GM11168 (cell line): ENCODE results near the gene WARS2.

Experiments
- in situ Hi-C: fragments of 300-500 bp; cut with MboI; formaldehyde crosslinking; loops from one replicate; pipeline ENCODE4 v1.12.0; 2022; ENCODE audit warnings: low sequenced_read_pairs; ENCODE audit not compliant: unreplicated experiment

WARS2 gene

DNA sequence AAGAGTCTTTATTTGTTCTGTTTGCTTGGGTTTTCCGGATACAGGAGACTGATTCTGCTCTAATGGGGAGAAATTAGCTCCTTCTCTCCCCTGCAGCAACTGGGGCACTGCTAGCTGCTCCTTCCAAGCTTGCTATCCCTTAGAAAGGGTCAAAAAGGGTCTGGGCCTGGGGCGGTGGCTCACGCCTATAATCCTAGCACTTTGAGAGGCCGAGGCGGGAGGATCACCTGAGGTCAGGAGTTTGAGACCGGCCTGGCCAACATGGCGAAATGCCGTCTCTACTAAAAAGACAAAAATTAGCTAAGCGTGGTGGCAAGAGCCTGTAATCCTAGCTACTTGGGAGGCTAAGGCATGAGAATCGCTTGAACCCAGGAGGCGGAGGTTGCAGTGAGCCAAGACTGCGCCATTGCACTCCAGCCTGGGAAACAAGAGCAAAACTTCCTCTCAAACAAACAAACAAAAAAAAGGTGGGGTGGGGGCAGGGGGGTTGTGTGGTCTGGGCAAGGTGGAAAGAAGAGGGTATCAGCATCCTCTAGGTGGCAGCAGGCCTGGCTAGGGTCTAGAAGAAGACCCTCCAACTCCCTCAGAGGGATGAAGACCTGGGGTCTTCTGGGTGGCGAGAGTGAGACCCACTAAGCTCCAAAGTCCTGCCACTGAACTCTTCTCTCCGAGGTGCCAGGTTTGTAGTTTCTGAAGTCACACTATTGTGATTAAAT lies 136.9 kb downstream of the WARS2 start:
- in situ Hi-C loops, result loop anchor here (25.0 kb wide), 1 partner anchor 841 kb away; no protein-coding TSS in a partner anchor

DNA sequence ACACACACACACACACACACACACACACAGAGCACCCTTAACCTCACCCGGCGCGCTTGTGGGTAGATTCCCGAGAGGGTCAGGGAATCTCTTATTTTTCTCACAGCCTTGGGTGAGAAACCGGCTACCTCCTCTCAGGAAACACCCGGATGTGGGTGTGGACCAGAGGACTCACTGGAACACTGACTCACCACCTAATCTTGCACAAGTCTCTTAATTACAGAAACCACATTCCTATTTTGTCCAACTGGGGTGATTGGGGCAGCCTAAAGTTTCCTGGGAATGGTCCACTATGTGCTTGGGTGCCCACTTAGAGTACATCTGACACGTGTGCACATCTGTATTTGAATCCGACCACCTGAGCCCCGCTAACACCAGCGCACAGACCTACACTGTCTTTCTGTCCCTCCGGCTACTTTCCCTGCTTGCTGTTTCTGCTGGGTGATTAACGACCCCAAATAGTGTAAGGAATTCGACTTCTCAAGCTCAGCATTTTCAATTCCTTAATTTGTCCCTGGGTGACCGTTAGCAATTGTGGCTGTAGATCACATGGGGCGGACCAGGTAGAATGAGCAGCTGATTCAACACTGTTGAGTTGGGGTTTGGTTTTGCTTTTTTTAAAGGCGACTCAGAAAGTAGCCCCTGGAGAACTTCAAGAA lies 138.3 kb downstream of the WARS2 start:
- in situ Hi-C loops, result loop anchor here (25.0 kb wide), 1 partner anchor 840 kb away; no protein-coding TSS in a partner anchor

DNA sequence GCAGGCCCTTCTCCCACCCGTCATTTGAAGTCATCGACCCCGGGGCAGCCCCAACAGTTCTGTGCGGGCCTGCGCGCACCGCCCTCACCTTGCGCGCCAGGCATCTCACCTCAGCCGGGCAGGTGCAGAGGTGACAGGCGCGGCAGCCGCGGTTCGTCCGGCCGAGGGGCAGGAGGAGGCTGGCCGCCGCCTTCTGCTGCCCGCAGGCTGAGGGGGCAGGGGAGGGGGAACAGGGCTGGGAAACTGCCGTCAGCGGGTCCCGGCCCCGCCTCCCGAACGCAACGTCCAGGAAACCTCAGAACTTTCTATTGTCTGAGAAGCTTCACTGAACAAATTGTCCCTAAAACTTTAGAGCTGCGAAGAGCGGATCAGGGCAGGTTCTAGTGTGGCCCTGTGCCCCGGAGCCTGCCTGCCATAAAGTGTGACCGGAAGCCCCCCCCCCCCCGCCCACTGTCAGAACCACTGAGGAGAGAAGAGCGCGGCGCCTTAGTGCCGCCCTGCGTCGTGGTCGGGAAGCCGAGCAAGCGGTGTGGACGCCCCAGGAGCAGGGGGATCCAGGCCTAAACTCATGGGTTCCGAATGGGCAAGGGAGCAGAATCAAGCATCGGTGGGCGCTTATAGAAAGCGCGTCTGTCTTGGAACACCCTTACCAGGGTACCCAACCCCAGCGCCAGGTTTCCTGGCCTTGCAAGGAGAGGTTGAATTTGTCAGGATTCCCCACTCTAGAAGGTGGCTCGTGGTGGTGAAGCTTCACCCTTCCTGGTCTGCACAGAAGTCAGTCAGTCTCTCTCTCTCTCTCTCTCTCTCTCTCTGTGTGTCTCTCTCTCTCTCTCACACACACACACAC lies 139.0 kb downstream of the WARS2 start:
- in situ Hi-C loops, result loop anchor here (25.0 kb wide), 1 partner anchor 839 kb away; no protein-coding TSS in a partner anchor

DNA sequence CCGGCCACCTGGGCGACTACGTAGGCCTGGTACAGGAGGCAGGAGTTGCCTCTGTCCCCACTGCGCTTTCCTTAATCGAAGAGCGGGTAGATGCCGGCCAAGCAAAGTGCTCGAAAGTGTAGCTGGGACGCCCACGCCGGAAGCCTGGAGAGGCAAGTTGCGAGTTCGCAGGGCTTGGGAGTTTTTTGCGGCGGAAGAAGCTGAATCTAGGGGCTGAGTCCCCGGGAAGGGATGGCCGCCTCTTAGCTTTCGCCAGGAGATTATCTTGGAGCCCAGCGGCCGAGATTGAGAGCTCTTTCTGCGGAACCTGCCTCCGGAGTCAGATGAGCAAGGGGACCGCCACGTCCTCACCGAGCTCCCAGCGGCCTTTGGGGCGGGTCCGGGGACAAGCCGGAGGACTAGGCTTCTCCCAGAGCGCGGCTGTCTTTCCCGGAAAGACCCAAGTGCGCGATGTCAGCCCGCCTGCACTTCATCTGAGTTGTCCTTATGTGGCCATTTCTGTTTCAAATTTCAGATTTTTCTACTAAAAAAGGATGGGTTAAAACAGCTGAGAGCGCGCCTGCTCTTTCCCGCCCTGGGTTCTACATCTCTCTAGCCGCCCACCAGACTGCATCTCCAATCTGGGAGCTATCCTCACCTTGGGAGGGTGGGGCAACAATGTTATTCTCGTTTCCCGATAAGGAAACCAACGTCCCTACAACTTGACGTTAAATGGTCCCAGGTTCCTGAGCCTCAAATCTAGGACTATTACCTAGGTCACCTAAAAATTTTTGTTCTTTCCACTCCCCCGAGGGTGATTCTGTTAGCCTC lies 139.9 kb downstream of the WARS2 start:
- in situ Hi-C loops, result loop anchor here (25.0 kb wide), 1 partner anchor 838 kb away; no protein-coding TSS in a partner anchor

DNA sequence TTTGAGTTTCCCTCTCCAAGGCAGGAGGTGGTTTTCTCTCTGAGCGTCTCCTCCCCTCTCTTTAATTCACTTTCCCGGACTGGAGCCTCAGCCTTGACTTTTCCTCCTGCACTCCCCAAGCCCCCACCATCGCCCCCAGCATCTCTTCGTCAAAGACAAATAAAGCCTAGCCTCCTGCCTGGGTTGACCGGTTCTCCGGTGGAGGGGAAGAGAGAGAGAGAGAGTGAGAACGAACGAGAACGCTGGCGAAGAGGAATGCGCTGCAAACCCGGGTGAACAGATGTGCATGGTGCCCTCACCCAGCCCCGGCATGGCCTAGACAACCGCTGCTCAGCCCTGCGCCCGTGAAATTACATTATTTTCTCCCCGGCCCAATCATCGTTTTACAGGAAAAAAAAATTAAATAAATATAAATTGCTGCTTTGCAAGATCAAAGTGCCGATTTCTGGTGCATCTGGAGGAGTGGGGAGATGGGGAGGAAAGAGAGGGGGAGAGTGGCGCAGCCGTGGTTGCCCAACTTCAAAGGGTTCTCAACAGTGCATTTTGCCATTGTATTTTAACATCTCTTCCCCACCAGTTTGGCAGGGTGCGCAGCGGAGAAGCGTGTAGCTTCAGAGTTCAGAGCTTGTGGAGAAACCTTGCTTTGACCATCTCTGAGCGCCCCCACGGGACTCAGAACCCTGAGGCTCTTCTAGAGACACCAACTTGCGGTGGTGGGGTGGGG lies 140.9 kb downstream of the WARS2 start:
- in situ Hi-C loops, result loop anchor here (25.0 kb wide), 1 partner anchor 837 kb away; no protein-coding TSS in a partner anchor

DNA sequence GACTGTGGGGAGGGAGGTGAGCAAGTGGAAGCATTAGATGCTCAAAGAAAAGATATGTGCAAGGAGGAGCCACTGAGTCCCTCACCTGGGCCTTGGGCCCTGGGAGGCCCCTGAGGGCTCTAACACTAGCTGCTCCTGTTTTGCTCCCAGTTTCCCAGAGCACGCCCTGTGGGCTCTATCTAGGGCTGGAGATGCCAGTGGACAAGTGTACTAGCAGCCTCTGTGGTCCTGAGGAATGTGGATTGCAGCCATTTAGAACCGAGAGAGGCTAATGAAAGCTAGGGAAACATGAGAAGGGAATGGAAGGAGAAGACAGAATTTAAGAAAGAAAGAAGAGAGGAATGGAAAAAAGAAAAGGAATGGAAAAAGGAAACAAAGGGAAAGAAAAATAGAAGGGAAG lies 142.3 kb downstream of the WARS2 start:
- in situ Hi-C loops, result no loop called here

DNA sequence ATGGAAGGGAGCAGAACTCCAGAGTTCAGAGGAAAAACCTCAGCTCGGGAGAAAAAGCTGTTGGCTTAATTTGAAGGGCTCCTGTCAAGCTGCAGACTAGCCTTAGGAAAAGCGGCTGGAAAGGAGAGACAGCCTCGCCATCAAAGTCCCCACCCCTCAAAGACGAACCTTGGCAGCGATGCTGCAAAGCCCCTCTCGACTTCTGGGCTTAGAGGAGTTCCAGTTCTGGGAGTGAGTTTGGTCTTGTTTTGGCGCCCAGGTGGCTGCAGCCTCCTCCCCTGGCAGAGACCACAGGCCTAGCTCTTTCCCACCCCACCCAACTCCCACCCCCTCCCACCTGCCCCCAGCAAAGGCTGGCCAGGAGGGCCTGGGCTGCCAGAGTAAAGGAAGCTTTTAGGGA lies 143.2 kb downstream of the WARS2 start:
- in situ Hi-C loops, result no loop called here

DNA sequence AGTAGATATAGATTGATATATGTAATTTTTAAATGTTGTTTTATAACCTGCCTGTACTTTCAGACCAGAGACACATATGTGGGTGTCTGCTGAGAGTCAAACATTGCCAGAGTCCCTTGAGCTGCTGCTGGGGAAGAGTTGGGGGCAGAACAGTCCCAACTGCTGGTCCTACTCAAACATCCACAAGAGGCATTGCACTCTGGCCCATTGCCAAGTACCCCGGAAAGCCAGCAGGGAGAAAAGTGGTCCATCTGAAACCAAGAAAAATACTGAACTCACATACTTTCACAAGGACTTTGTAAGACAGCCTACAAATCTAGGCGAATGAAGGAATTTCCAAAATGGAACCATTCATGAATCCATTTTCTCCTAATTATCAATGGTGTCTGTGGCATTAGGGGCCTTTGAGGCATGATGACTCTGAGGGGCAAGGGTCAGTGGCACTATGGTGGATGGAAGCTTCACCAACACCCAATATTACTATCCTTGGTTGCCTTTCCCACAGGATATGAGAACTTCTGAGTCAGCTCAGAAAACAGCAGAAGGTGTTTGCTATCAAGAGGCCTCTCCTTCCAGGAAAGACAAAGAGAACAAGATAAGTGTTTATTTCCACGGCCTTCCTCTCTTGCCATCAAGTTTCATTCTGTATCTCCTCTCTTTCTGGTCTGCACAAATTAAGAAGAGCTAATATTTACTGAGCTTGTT lies 145.0 kb downstream of the WARS2 start:
- in situ Hi-C loops, result no loop called here

DNA sequence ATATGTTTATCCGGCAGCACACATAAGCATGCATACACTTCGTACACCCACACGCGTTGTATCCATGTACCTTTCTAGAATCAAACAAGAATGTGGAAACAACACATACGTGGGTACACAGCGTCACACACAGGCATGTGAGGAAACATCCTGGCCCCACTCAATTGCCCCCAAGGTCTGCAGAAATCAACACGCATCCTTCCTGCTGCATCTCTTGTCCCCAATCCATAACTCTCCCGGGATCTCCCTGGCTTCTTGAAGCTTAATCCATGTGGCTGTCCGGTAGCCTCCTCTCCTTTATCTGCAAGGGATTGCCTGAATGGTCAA lies 146.8 kb downstream of the WARS2 start:
- in situ Hi-C loops, result no loop called here

DNA sequence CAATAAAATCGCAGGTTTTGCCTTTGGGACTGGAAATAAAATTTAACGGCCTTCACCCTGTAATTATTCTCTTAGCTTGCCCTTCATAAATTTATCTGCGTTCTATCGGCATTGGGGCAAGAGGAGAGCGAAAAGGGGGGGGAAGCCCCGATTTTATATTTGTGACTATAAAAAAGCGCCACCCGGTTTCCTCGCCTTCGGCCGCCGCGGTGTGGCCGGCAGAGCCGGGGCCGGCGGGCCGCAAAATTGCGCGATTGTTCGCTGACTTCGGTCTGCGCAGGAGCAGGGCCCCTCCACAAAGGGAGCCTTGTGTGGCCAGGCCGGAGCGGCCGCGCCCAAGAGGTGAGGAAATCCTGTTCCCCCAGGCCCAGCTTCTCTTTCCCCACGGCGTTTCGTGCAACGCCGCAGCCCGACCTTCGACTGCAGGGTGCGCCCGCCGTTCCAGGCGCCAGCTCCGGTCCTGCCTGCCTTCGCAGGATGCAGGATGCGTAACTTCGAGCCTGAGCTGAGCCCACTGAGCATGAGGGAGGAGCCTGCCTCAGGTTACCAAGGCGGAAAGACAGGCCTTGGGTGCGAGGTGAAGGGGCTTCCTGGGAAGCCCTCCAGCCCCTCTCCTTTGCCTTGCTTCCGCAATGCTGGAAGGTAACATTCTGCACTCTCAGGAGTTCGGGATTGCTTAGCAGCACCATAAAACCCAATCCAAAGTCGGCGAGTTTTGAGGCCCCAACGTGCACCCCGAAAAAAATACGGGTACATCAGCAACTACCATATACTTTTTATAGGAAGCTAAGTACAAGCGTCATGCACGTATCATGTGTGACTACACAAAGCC lies 147.4 kb downstream of the WARS2 start:
- in situ Hi-C loops, result no loop called here

DNA sequence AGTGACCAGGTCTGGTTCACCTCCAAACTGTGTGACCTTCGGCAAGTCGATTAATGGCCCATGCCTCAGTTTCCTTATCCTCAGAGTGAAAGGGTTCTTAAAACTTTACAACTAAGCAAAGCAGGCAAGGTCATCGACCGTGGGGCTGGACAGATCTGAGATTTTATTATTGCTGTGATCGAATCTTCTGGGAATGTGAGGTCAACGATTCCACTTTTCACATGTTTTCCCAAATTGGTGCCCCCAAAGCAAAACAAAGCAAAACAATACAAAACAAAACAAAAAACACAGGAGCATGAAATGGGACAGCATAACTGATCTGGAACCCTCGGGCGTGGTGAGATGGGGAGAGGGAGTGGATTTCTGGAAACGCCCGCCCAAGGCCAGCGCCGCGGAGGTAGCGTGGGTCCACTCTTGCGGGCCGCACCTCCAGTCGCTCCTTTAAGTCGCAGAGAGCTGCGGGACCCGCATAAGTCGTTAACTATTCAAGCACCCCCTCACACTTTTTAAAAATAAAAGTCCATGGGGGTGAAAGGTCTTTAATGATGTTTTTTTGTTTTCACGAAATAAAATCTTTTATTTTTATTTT lies 148.1 kb downstream of the WARS2 start:
- in situ Hi-C loops, result no loop called here

DNA sequence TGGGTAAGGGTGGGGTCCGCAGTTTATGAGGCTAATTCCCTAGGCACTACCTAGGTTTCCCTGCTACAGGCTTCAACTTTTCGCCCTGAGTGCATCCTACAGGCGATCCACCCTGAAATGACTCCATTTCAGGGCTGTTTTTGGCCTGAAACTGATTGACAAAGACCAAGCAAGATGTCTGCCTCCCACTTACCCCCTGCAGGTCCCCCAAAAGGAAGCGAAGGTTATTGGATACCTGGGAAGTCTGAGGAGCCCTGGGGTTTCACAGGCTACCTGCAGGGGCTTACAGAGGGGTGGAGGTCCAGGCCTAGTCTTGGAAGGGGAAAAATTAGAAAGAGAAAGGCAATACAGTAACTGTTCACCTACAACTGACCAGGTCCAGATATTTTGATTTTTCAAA lies 149.0 kb downstream of the WARS2 start:
- in situ Hi-C loops, result no loop called here

DNA sequence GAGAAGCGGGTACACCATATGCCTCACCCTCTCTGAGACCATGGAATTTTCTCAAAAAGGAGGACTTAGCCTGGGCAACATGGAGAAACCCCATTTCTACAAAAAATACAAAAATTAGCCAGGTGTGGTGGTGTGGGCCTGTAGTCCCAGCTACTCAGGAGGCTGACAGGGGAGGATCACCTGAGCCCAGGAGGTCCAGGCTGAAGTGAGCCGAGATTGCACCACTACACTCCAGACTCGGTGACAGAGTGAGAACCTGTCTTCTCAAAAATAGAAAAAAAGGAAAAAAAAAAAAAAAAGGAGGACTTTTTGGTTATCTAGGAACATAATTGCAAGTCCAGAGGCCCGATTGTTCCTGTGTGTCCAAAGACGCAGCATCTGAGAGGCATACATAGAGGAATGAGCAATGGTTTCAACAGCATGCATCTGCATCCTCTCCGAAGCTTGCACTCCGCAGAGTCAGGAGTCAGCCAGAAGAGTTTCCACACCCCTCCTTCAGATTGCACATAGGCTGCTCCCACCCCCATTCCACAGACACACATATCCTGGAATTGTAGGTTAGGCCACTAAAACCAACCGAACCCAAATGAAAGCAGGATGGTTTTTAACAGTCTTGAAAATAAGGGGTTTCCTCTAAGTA lies 149.8 kb downstream of the WARS2 start:
- in situ Hi-C loops, result no loop called here

DNA sequence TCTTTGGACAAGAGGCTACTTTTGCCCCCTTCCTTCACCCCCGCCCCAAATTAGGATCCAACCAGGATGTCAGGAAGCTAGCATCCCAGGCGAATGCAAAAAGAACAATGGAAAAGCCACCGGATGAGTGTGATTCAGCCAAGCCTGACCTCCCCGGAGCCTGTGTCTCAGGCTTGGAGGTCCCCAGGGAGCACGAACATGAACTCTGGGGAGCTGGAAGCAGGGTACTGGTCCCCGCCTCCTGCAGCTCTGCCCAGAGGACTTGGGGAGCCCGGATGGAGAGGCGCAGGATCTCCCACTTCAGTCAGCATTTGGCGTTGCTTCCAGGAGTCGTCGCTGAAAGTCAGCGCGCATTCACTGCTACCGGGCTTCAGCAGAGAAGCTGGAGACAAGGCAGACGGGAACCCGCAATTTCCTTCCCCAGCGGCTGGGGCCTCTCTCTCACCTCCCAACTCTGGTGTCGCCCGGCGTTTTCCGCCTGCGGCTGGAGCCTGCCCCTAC lies 150.5 kb downstream of the WARS2 start:
- in situ Hi-C loops, result no loop called here

DNA sequence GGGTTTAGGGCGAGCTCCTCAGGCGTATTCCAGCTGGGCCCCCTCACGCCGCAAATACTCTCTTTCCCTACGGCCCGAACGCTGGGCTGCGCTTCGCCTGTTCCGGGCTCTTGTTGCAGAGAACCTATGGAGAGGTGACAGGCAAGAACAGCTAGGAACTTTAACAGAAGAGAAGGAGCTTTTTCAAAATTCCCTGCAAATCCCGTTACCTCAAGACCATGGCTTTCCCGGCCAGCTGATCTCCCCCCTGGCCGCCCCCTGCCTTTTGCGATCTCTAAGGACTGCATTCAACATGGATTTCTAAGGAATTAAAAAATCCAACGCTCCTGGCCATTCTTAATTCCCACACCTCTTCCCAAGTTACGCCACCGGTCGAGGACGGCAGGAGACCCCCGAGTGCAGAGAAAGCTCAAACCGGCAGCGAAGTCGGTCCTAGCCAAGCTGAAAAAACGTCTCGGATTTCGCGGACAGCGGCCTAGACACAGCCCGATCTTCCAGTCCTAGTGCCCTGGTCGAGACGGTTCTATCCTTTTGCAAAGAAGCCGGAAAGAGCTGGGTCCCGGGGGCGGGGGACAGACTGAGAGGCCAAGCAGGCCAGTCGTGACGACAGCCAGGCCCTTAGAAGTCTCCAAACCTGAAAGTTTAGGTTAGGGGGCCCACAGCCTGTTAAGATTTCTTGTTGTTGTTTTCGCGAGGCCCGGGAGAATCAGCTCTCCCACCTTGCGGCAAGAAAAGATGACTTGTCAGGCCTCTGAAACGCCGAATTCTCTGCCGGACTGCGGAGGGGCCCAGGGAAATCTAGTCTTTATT lies 151.2 kb downstream of the WARS2 start:
- in situ Hi-C loops, result no loop called here
